Activated CD4-positive, alpha-beta T cell treated with anti-CD3 and anti-CD28 coated beads, Interleukin-2, amount 50 U/mL, for 24 hours (primary cell): ENCODE measurements around the gene GFM1.

Source experiments
- DNase-seq, 2 donors: peaks; one replicate each; pipeline ENCODE4 v3.0.0-alpha.2; 2020; ENCODE audit warnings: low read depth in 1 of 2, low spot score in 1 of 2

Gene GFM1

GRCh38 chr3:158644345-158644908 lies at the start of gene GFM1:
Gene GFM1, plus strand, starts transcription at chr3:158644527. Its CDS starts 108 bp downstream, at chr3:158644635.
- peak; percentile 76 to 86 for DNase-seq

- no peak for DNase-seq
Measured at GRCh38 chr3:158600787-158601186, 43.5 kb upstream of the GFM1 start.

- DNase-seq = no peak
Measured at GRCh38 chr3:158602227-158602626, 42.1 kb upstream of the GFM1 start.

- no peak for DNase-seq
Measured at GRCh38 chr3:158617982-158618875, 26.1 kb upstream of the GFM1 start.

- no peak for DNase-seq
Measured at GRCh38 chr3:158625881-158626280, 18.4 kb upstream of the GFM1 start.

- DNase-seq = no peak
Measured at GRCh38 chr3:158631981-158632380, 12.3 kb upstream of the GFM1 start.

GRCh38 chr3:158640646-158641045 lies 3.7 kb upstream of the GFM1 start:
- no peak for DNase-seq

- DNase-seq = no peak
Measured at GRCh38 chr3:158642005-158642404, 2.3 kb upstream of the GFM1 start.

- DNase-seq = no peak
Measured at GRCh38 chr3:158642474-158643210, 1.7 kb upstream of the GFM1 start.

GRCh38 chr3:158649791-158650190 lies 5.5 kb downstream of the GFM1 start:
- DNase-seq = no peak

GRCh38 chr3:158651192-158651591 lies 6.9 kb downstream of the GFM1 start:
- no peak for DNase-seq

- DNase-seq = no peak
Measured at GRCh38 chr3:158652463-158652862, 8.1 kb downstream of the GFM1 start.

GRCh38 chr3:158658889-158659288 lies 14.6 kb downstream of the GFM1 start:
- DNase-seq = no peak

GRCh38 chr3:158659454-158660237 lies 15.3 kb downstream of the GFM1 start:
- DNase-seq = peak in 1 of 2 donors; percentile 31

GRCh38 chr3:158660711-158661110 lies 16.4 kb downstream of the GFM1 start:
- no peak for DNase-seq

- DNase-seq = no peak
Measured at GRCh38 chr3:158663246-158663645, 18.9 kb downstream of the GFM1 start.

- DNase-seq = no peak
Measured at GRCh38 chr3:158663832-158664231, 19.5 kb downstream of the GFM1 start.

GRCh38 chr3:158666416-158666815 lies 22.1 kb downstream of the GFM1 start:
- no peak for DNase-seq

GRCh38 chr3:158668506-158668905 lies 24.2 kb downstream of the GFM1 start:
- no peak for DNase-seq

- no peak for DNase-seq
Measured at GRCh38 chr3:158671821-158672214, 27.5 kb downstream of the GFM1 start.
